ENCODE results near the gene TRAF2. TPM values are rescaled to one million over a fixed set of nuclear protein-coding genes. Genes with fewer than 3 reads are reported as not detected.

The TRAF2 gene
- total and polyA plus RNA-seq, 4 donors: 4.7 to 14.9 (median 6.8) TPM

GRCh38 chr9:136930014-136930413 is 43.7 kb downstream of the TRAF2 start:
- Histone ChIP-seq H3K36me3 (ENCODE audit: control insufficient read depth in 4 of 4, insufficient read depth in 3 of 4, low read depth in 1 of 4, low read length in 3 of 4) (peaks cover 5 to 20% (median 6%) of the 10 kb centered on the region in 4 donors), H3K9me3 (ENCODE audit: control insufficient read depth in 4 of 4, low read length in 3 of 4) (no peaks in the 10 kb centered on the region), H3K27me3 (ENCODE audit: control insufficient read depth in 4 of 4, insufficient read depth in 4 of 4, low read length in 3 of 4) (no peaks in the 10 kb centered on the region), H3K4me3 (ENCODE audit: low read depth in 1 of 3, low read length in 3 of 3) (no peak overlapping the region), H3K4me1 (ENCODE audit: control insufficient read depth in 4 of 4, insufficient read depth in 4 of 4, low read length in 3 of 4) (no peaks in the 10 kb centered on the region), H3K27ac (ENCODE audit: low read depth in 1 of 2, low read length in 2 of 2) (no peak overlapping the region), H3K9ac (ENCODE audit: low read depth in 1 of 2, low read length in 2 of 2) (no peak overlapping the region)
- TF ChIP-seq RAD21 (IDR thresholded peaks at IDR 0.05) (no peak), ZBTB33 (IDR thresholded peaks at IDR 0.05) (no peak), CTCF (IDR thresholded peaks at IDR 0.05; ENCODE audit: low read depth, low read length, missing input control) (no peak), ATF3 (IDR thresholded peaks at IDR 0.05) (no peak), FOXA1 (IDR thresholded peaks at IDR 0.05) (no peak), EGR1 (IDR thresholded peaks at IDR 0.05; ENCODE audit: low read depth in 2 of 2) (no peak), NR2F2 (IDR thresholded peaks at IDR 0.05) (no peak), REST (IDR thresholded peaks at IDR 0.05) (no peak), MAX (IDR thresholded peaks at IDR 0.05) (no peak), JUND (IDR thresholded peaks at IDR 0.05) (no peak), TAF1 (conservative IDR thresholded peaks at IDR 0.05) (no peak), RXRA (IDR thresholded peaks at IDR 0.05) (no peak), FOXA2 (IDR thresholded peaks at IDR 0.05) (no peak), HNF4G (IDR thresholded peaks at IDR 0.05) (no peak), SP1 (IDR thresholded peaks at IDR 0.05) (no peak), GABPA (IDR thresholded peaks at IDR 0.05 in 1 of 2, conservative IDR thresholded peaks at IDR 0.05 in 1 of 2) (no peak), YY1 (IDR thresholded peaks at IDR 0.05) (no peak), HNF4A (conservative IDR thresholded peaks at IDR 0.05) (no peak)
- 98% methylated on average over 4 of the region's 4 CpGs for WGBS
- no peak for DNase-seq (ENCODE audit: low spot score)
